Body of pancreas (tissue), 4 donors: ENCODE data around the gene COBL. TPM values are rescaled to one million over a fixed set of nuclear protein-coding genes. Genes with fewer than 3 reads are reported as not detected.

Experiments
- ATAC-seq: fragments of 150-250 bp; one replicate; pipeline ENCODE4 v1.9.1; 2016
- DNase-seq, 4 donors: peaks; one replicate each; pipeline ENCODE4 v3.0.0-alpha.2; 2019
- H3K27ac ChIP-seq, 4 donors: fragments of 200-600 bp; sonication (generic); 1 replicate in 3 of 4; 2 replicates in 1 of 4; pipeline versions ENCODE4 v1.5.1 to v1.6.1; 2016 to 2019; ENCODE audit warnings: mild to moderate bottlenecking in 1 of 4, mixed read lengths in 1 of 4, moderate library complexity in 1 of 4
- H3K27me3 ChIP-seq, 2 donors: fragments of 200-600 bp; sonication (generic); one replicate each; pipeline ENCODE4 v1.6.0; 2016; ENCODE audit warnings: mild to moderate bottlenecking in 1 of 2
- H3K36me3 ChIP-seq, 2 donors: fragments of 200-600 bp; sonication (generic); replicated peaks in 1 of 2; 2 replicates each; pipeline ENCODE4 v1.5.1; 2016; ENCODE audit warnings: low read depth in 2 of 2; ENCODE audit not compliant: insufficient read depth in 1 of 2
- H3K4me1 ChIP-seq: fragments of 200-600 bp; sonication (generic); one replicate; pipeline ENCODE4 v1.6.0; 2016
- H3K4me3 ChIP-seq, 2 donors: fragments of 200-600 bp; sonication (generic); 1 replicate in 1 of 2; 2 replicates in 1 of 2; pipeline ENCODE4 v1.5.1; 2016 to 2019
- H3K9me3 ChIP-seq, 3 donors: fragments of 200-600 bp; sonication (generic); 1 replicate in 2 of 3; 2 replicates in 1 of 3; pipeline ENCODE4 v1.5.1; 2016
- POLR2A ChIP-seq, 3 donors: fragments of 450-650 bp; IDR thresholded peaks; one replicate each; pipeline ENCODE4 v1.6.1; 2016; ENCODE audit warnings: antibody characterized with exemption in 3 of 3, mild to moderate bottlenecking in 2 of 3
- WGBS, 2 donors: methylation state at CpG; one replicate each; pipeline ENCODE4 v1.1.5; 2017; 5-methylcytosine and 5-hydroxymethylcytosine counted together
- intact Hi-C: fragments of 100-400 bp; cut with DNase I; formaldehyde crosslinking; loops from one replicate; pipeline ENCODE4 v1.15.1; 2023
- total RNA-seq, 2 donors: library from RNA; depleted of rRNA; stranded (reverse); fragments of >200 nt; gene quantifications; one replicate each; pipeline ENCODE4 v1.1.0, GENCODE V29; 2016
- TF ChIP-seq, protein P1 (sequence below), 7 experiments: fragments of 450-650 bp in 4 of 7; fragments of 200-600 bp in 3 of 7; sonication (generic) in 3 of 7; IDR thresholded peaks; one replicate each; pipeline ENCODE4 v1.5.1; 2016 to 2019; ENCODE audit warnings: antibody characterized with exemption in 7 of 7

The COBL gene
- total RNA-seq, 2 donors from 2014 or later = 22.3 to 25.4 TPM

- TF ChIP-seq, protein P1, sequence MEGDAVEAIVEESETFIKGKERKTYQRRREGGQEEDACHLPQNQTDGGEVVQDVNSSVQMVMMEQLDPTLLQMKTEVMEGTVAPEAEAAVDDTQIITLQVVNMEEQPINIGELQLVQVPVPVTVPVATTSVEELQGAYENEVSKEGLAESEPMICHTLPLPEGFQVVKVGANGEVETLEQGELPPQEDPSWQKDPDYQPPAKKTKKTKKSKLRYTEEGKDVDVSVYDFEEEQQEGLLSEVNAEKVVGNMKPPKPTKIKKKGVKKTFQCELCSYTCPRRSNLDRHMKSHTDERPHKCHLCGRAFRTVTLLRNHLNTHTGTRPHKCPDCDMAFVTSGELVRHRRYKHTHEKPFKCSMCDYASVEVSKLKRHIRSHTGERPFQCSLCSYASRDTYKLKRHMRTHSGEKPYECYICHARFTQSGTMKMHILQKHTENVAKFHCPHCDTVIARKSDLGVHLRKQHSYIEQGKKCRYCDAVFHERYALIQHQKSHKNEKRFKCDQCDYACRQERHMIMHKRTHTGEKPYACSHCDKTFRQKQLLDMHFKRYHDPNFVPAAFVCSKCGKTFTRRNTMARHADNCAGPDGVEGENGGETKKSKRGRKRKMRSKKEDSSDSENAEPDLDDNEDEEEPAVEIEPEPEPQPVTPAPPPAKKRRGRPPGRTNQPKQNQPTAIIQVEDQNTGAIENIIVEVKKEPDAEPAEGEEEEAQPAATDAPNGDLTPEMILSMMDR (IDR thresholded peaks at IDR 0.05) = no peak
- no peak for TF ChIP-seq POLR2A (IDR thresholded peaks at IDR 0.05)
- H3K4me3 ChIP-seq = no peak overlapping the region
- no peak overlapping the region for H3K27ac ChIP-seq
- H3K9me3 ChIP-seq = no peaks in the 10 kb centered on the region
- ATAC-seq = no peak
- no peaks in the 10 kb centered on the region for H3K27me3 ChIP-seq
- WGBS, 2 donors = 61 to 78% methylated on average over 3 of the region's 3 CpGs
- no peak for DNase-seq
- intact Hi-C loops = no loop called here
- H3K36me3 ChIP-seq = no peaks in the 10 kb centered on the region
- H3K4me1 ChIP-seq = no peaks in the 10 kb centered on the region
These were observed 76.9 kb downstream of the COBL start for GRCh38 chr7:51239691-51240090.

DNA sequence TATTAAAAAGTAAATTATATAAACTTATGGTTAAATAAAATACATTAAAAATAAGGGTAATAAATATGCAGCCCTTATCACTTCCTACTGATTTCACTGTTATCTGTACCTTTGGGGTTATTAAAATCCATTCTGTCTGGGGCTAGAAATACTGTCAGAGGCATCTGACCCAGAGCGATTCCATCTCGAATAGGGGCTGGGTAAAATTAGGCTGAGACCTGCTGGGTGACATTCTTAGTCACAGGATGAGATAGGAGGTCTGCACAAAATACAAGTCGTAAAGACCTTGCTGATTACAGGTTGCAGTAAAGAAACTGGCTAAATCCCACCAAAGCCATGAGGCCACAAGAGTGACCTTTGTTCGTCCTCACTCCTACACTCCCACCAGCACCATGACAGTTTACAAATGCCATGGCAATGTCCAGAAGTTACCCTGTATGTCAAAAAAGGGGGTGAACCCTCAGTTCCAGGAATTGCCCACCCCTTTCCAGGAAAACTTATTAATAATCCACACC lies 77.6 kb downstream of the COBL start:
- Histone ChIP-seq H3K36me3 (no peaks in the 10 kb centered on the region), H3K4me1 (no peaks in the 10 kb centered on the region), H3K9me3 (no peaks in the 10 kb centered on the region), H3K27ac (no peak overlapping the region), H3K27me3 (no peaks in the 10 kb centered on the region), H3K4me3 (no peak overlapping the region)
- WGBS, 2 donors = 66 to 67% methylated on average over 4 of the region's 4 CpGs
- intact Hi-C loops = no loop called here
- DNase-seq = no peak
- no peak for TF ChIP-seq POLR2A (IDR thresholded peaks at IDR 0.05)
- TF ChIP-seq, protein P1 (IDR thresholded peaks at IDR 0.05) = no peak
- no peak for ATAC-seq

- DNase-seq (no peak), ATAC-seq (no peak)
- peaks cover 7% of the 10 kb centered on the region for H3K4me1 ChIP-seq
- H3K36me3 ChIP-seq = no peaks in the 10 kb centered on the region
- no peaks in the 10 kb centered on the region for H3K9me3 ChIP-seq
- no peak overlapping the region for H3K4me3 ChIP-seq
- no peak overlapping the region for H3K27ac ChIP-seq
- TF ChIP-seq, protein P1 (IDR thresholded peaks at IDR 0.05) = no peak
- no peak for TF ChIP-seq POLR2A (IDR thresholded peaks at IDR 0.05)
- no peaks in the 10 kb centered on the region for H3K27me3 ChIP-seq
- intact Hi-C loops = no loop called here
- WGBS, 2 donors = 88 to 90% methylated on average over 9 of the region's 9 CpGs
These were observed 79.0 kb downstream of the COBL start for GRCh38 chr7:51237446-51238133.

DNA sequence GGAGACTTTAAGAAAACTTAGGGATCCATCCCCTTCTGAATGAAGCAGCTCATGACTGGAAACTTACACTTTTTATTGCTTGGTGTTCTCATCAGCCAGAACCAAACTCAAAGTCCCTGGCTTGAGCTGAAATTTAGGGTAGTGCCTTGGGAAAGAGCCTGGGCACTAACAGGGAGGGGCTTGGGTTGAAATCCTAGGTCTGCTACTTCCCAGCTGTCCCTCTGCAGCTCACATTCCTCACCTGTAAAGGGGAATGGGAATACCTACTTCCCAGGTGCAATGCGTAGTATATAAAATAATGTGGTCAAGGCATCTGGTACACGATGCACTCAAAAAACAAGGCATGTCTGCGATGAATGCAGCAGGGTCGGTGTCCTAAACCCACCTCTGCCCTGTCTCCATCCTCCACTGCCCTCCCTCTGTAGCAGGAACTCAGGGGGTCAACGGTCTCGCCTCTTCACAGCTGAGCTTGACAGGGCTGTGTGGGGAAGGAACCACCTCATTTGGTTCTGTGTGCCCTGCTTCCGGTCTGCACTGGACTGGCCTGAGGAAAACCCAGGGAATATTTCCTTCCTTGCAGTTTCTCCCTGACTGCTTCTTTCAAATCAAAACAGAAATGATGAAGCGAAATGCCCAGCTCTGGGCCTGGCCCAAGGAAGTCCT lies 80.0 kb downstream of the COBL start:
- no peaks in the 10 kb centered on the region for H3K27me3 ChIP-seq
- ATAC-seq = no peak

More for the DNA sequence above, 80.0 kb downstream of the COBL start:
- Histone ChIP-seq H3K36me3 (no peaks in the 10 kb centered on the region), H3K9me3 (no peaks in the 10 kb centered on the region), H3K4me1 (peaks cover 7% of the 10 kb centered on the region), H3K4me3 (no peak overlapping the region), H3K27ac (no peak overlapping the region)
- 80 to 89% methylated on average over 8 of the region's 8 CpGs for WGBS, 2 donors
- no peak for TF ChIP-seq POLR2A (IDR thresholded peaks at IDR 0.05)
- TF ChIP-seq, protein P1 (IDR thresholded peaks at IDR 0.05) = no peak
- no peak for DNase-seq
- intact Hi-C loops = no loop called here
